SK-N-SH (cell line): ENCODE measurements around the gene MARCHF5.

Experiments
- CHD2 ChIP-seq: fragments of 150-350 bp; IDR thresholded peaks from 2 replicates; pipeline ENCODE4 v1.6.1; 2018; ENCODE audit warnings: low read length; ENCODE audit not compliant: partially characterized antibody
- CTCF ChIP-seq: fragments of 200-600 bp; sonication (generic); IDR thresholded peaks from 2 replicates; pipeline ENCODE4 v1.6.1; 2017; ENCODE audit warnings: antibody characterized with exemption, mild to moderate bottlenecking, moderate library complexity
- EP300 ChIP-seq, 2 experiments: IDR thresholded peaks; 2 replicates each; pipeline versions ENCODE4 v1.4.0 to v1.6.1; 2012; ENCODE audit warnings: borderline replicate concordance in 1 of 2, low read depth in 1 of 2, low read length in 1 of 2
- GABPA ChIP-seq: IDR thresholded peaks from 2 replicates; pipeline ENCODE4 v1.4.0; 2012; ENCODE audit warnings: low read depth, mild to moderate bottlenecking
- NRF1 ChIP-seq: IDR thresholded peaks from 2 replicates; pipeline ENCODE4 v1.6.1; 2012; ENCODE audit warnings: low read depth, mild to moderate bottlenecking, low read length
- REST ChIP-seq: IDR thresholded peaks from 2 replicates; pipeline ENCODE4 v1.6.1; 2012; ENCODE audit warnings: mild to moderate bottlenecking, low read depth, low read length, moderate library complexity

- no peak for TF ChIP-seq REST
- TF ChIP-seq CTCF: no peak
- TF ChIP-seq CHD2: no peak
- TF ChIP-seq GABPA: no peak
- no peak for TF ChIP-seq NRF1
- no peak for TF ChIP-seq EP300 (IDR thresholded peaks at IDR 0.05; ENCODE audit: borderline replicate concordance in 1 of 2, low read depth in 1 of 2, low read length in 1 of 2)
Observed at GRCh38 chr10:92354587-92354986, 63.6 kb downstream of the MARCHF5 start.
